GM12878 (cell line): ENCODE results near the gene LMCD1. TPM values are rescaled to one million over a fixed set of nuclear protein-coding genes. Genes with fewer than 3 reads are reported as not detected.

Experiments used
- ATAC-seq: fragments of 200-7000 bp; cut with Tn5 transposase; 3 replicates; pipeline ENCODE4 v1.9.1; 2020; ENCODE audit warnings: mild to moderate bottlenecking, moderate library complexity
- BruUV-seq: library from RNA; stranded (reverse); fragments of 400-500 nt; replicated peaks from 2 replicates; lab custom pipeline; 2021; lab: Mats Ljungman, UMichigan
- CTCF ChIA-PET: fragments of 300-600 bp; sonication (Branson Sonifier 250); formaldehyde crosslinking; extraction: SDS; loops from one replicate; lab custom pipeline; 2021; ENCODE audit warnings: inconsistent platforms; lab: Yijun Ruan, JAX
- POLR2A ChIA-PET: fragments of 350-600 bp; formaldehyde crosslinking; extraction: SDS; loops from one replicate; lab custom pipeline; 2021; ENCODE audit warnings: inconsistent platforms; lab: Charles Lee
- RAD21 ChIA-PET: fragments of 300-600 bp; sonication (Branson Sonifier 250); formaldehyde crosslinking; loops from one replicate; lab custom pipeline; 2023; ENCODE audit warnings: antibody characterized with exemption; ENCODE audit not compliant: unreplicated experiment; lab: Charles Lee
- SMC1A ChIA-PET: fragments of 300-600 bp; sonication (Branson Sonifier 250); formaldehyde crosslinking; loops from one replicate; lab custom pipeline; 2023; ENCODE audit not compliant: unreplicated experiment, uncharacterized antibody; lab: Charles Lee
- DNase-seq: peaks from one replicate; pipeline ENCODE4 v3.0.0-alpha.2; 2011; ENCODE audit warnings: low read depth, low spot score
- FAIRE-seq: peaks from 3 replicates; lab custom pipeline; 2011; peaks lifted over from hg19 to GRCh38; lab: Jason Lieb, UNC
- H2AFZ ChIP-seq: 2 replicates; pipeline ENCODE4 v1.6.0; 2011; ENCODE audit warnings: low read depth, low read length, control low read depth; ENCODE audit not compliant: control insufficient read depth
- H3K27ac ChIP-seq: 2 replicates; pipeline ENCODE4 v1.5.1; 2011; ENCODE audit warnings: control low read depth; ENCODE audit not compliant: control insufficient read depth, insufficient read depth
- H3K27me3 ChIP-seq, 2 experiments: replicated peaks in 1 of 2; 2 replicates each; pipeline versions ENCODE4 v1.6.0 to v1.6.1; 2011; ENCODE audit warnings: low read length in 1 of 2; ENCODE audit not compliant: control insufficient read depth in 2 of 2, insufficient read depth in 2 of 2
- H3K36me3 ChIP-seq, 2 experiments: 2 replicates each; pipeline ENCODE4 v1.5.1; 2011; ENCODE audit warnings: low read length in 1 of 2; ENCODE audit not compliant: control insufficient read depth in 2 of 2, insufficient read depth in 2 of 2
- H3K4me1 ChIP-seq: 2 replicates; pipeline ENCODE4 v1.6.1; 2011; ENCODE audit warnings: mild to moderate bottlenecking, low read length, moderate library complexity, mixed read lengths; ENCODE audit not compliant: control insufficient read depth, insufficient read depth
- H3K4me2 ChIP-seq: 2 replicates; pipeline ENCODE4 v1.6.0; 2011; ENCODE audit warnings: control low read depth; ENCODE audit not compliant: control insufficient read depth, insufficient read depth
- H3K4me3 ChIP-seq: fragments of 200-600 bp; sonication (generic); 2 replicates; pipeline ENCODE4 v1.5.1; 2016
- H3K79me2 ChIP-seq: 2 replicates; pipeline ENCODE4 v1.6.0; 2011; ENCODE audit warnings: low read length; ENCODE audit not compliant: control insufficient read depth, insufficient read depth
- H3K9ac ChIP-seq: 2 replicates; pipeline ENCODE4 v1.8.0; 2011; ENCODE audit warnings: low read length, control low read depth, mixed read lengths; ENCODE audit not compliant: control insufficient read depth, insufficient read depth
- H3K9me3 ChIP-seq: replicated peaks from 3 replicates; pipeline ENCODE4 v1.5.1; 2011; ENCODE audit warnings: mild to moderate bottlenecking, low read length; ENCODE audit not compliant: control insufficient read depth, insufficient read depth
- H4K20me1 ChIP-seq: 2 replicates; pipeline ENCODE4 v1.6.0; 2011; ENCODE audit not compliant: control insufficient read depth, insufficient read depth
- CBFB ChIP-seq: IDR thresholded peaks from 2 replicates; pipeline ENCODE4 v1.6.1; 2016; ENCODE audit warnings: antibody characterized with exemption, low read depth
- CEBPB ChIP-seq, 2 experiments: fragments of 150-350 bp in 1 of 2; IDR thresholded peaks; 2 replicates each; pipeline ENCODE4 v1.6.1; 2012 to 2014; ENCODE audit warnings: low read depth in 2 of 2, low read length in 2 of 2, borderline replicate concordance in 1 of 2, inconsistent platforms in 1 of 2
- CHD4 ChIP-seq: fragments of 200-600 bp; sonication (generic); IDR thresholded peaks from 2 replicates; pipeline ENCODE4 v1.6.1; 2016; ENCODE audit warnings: mild to moderate bottlenecking
- E4F1 ChIP-seq: fragments of 450-650 bp; IDR thresholded peaks from 2 replicates; pipeline ENCODE4 v1.6.1; 2018; ENCODE audit warnings: borderline replicate concordance, mild to moderate bottlenecking; ENCODE audit not compliant: partially characterized antibody
- EED ChIP-seq: sonication (generic); IDR thresholded peaks from 2 replicates; pipeline ENCODE4 v1.6.1; 2016; ENCODE audit warnings: antibody characterized with exemption, low read depth
- EZH2 ChIP-seq: IDR thresholded peaks from 2 replicates; pipeline ENCODE4 v1.6.1; 2012; ENCODE audit warnings: low read depth, mild to moderate bottlenecking, control low read depth, inconsistent platforms, low read length, borderline replicate concordance; ENCODE audit not compliant: control insufficient read depth
- HSF1 ChIP-seq: fragments of 150-350 bp; IDR thresholded peaks from 2 replicates; pipeline ENCODE4 v1.6.1; 2014; ENCODE audit warnings: mild to moderate bottlenecking, low read depth, low read length
- JUND ChIP-seq: IDR thresholded peaks from 2 replicates; pipeline ENCODE4 v1.6.1; 2012; ENCODE audit warnings: low read depth, mild to moderate bottlenecking, low read length, improper control_type of control experiment, moderate library complexity
- KLF5 ChIP-seq: fragments of 450-650 bp; IDR thresholded peaks from 2 replicates; pipeline ENCODE4 v1.6.1; 2014; ENCODE audit warnings: mild to moderate bottlenecking; ENCODE audit not compliant: partially characterized antibody
- MTA3 ChIP-seq: IDR thresholded peaks from 2 replicates; pipeline ENCODE4 v1.6.1; 2012; ENCODE audit warnings: low read length, inconsistent platforms, borderline replicate concordance
- MXI1 ChIP-seq: fragments of 150-350 bp; IDR thresholded peaks from 2 replicates; pipeline ENCODE4 v1.6.1; 2011; ENCODE audit warnings: low read depth, mild to moderate bottlenecking, inconsistent platforms, low read length, improper control_type of control experiment
- RCOR1 ChIP-seq: conservative IDR thresholded peaks from 2 replicates; pipeline ENCODE4 v1.6.1; 2012; ENCODE audit warnings: low read depth, low read length, improper control_type of control experiment
- SREBF2 ChIP-seq: IDR thresholded peaks from 2 replicates; pipeline ENCODE4 v1.6.1; 2012; ENCODE audit warnings: mild to moderate bottlenecking, low read length
- STAT1 ChIP-seq: fragments of 450-650 bp; conservative IDR thresholded peaks from 2 replicates; pipeline ENCODE4 v1.6.1; 2014; ENCODE audit warnings: antibody characterized with exemption, mild to moderate bottlenecking
- ZNF24 ChIP-seq: fragments of 450-650 bp; IDR thresholded peaks from 2 replicates; pipeline ENCODE4 v1.6.1; 2017; ENCODE audit warnings: antibody characterized with exemption, mild to moderate bottlenecking
- ZNF687 ChIP-seq: fragments of 450-650 bp; IDR thresholded peaks from 2 replicates; pipeline ENCODE4 v1.6.1; 2017; ENCODE audit warnings: mild to moderate bottlenecking, moderate library complexity
- ZZZ3 ChIP-seq: IDR thresholded peaks from 2 replicates; pipeline ENCODE4 v1.6.1; 2011; ENCODE audit warnings: low read depth; ENCODE audit not compliant: control insufficient read depth, insufficient read length
- WGBS: methylation state at CpG from one replicate; pipeline ENCODE4 v1.1.6; 2016; ENCODE audit warnings: low lambda C conversion rate; ENCODE audit not compliant: insufficient replicate concordance, insufficient coverage; ENCODE audit errors: missing lambda C conversion rate; 5-methylcytosine and 5-hydroxymethylcytosine counted together
- in situ Hi-C: fragments of 300-500 bp; cut with MboI; formaldehyde crosslinking; loops from 9 replicates; pipeline ENCODE4 v1.14.3; 2018; ENCODE audit warnings: mixed read lengths
- intact Hi-C: fragments of 100-400 bp; cut with micrococcal nuclease; formaldehyde crosslinking; loops from one replicate; pipeline ENCODE4 v1.14.2; 2022; ENCODE audit not compliant: unreplicated experiment
- polyA plus RNA-seq, 11 experiments: library from polyadenylated mRNA; depleted of rRNA in 4 of 11; unstranded in 6 of 11; stranded (reverse) in 5 of 11; fragments of >200 nt; fragmentation: Nextera tagmentation in 4 of 11; fragmentation: Illumina TruSeq in 1 of 11; extraction: Ambion mirVana in 4 of 11; extraction: Trizol in 1 of 11; gene quantifications; 1 replicate in 1 of 11; 2 replicates in 10 of 11; pipeline versions ENCODE4 v1.2.1 to v1.2.3, GENCODE V29; 2011 to 2016; ENCODE audit warnings: inconsistent platforms in 2 of 11, missing spikeins in 2 of 11, low read depth in 1 of 11
- total RNA-seq, 4 experiments: library from RNA; depleted of rRNA in 3 of 4; stranded (reverse); fragments of >200 nt in 3 of 4; fragmentation: Illumina TruSeq in 1 of 4; extraction: Trizol in 1 of 4; gene quantifications; 2 replicates each; pipeline versions ENCODE4 v1.2.1 to v1.2.3, GENCODE V29; 2013 to 2021

Gene LMCD1
- total and polyA plus RNA-seq, 10 of the 15 experiments (the other 5 are each of a cell fraction or from before 2014, with no cell fraction given): 0.27 to 6.4 (median 1.7) TPM

- TF ChIP-seq SREBF2 (no peak), ZNF24 (no peak), EZH2 (no peak), ZNF687 (no peak), E4F1 (no peak), KLF5 (no peak), ZZZ3 (no peak), CBFB (no peak), CEBPB (IDR thresholded peaks at IDR 0.05; ENCODE audit: borderline replicate concordance in 1 of 2, low read depth in 2 of 2, low read length in 2 of 2) (no peak), JUND (no peak), EED (no peak), MTA3 (no peak), HSF1 (no peak), STAT1 (no peak), CHD4 (no peak), RCOR1 (no peak), MXI1 (no peak)
- no peaks in the 10 kb centered on the region for H3K4me1 ChIP-seq
- ATAC-seq: no peak
- H3K27me3 ChIP-seq: no peaks in the 10 kb centered on the region
- CTCF ChIA-PET: interaction anchor here (1.4 kb wide), 1 partner anchor 69 kb away, joined by 4 read pairs; the partner anchor contains the start of gene LMCD1
- no peak overlapping the region for H3K9ac ChIP-seq
- no peak overlapping the region for H3K4me3 ChIP-seq
- no peaks in the 10 kb centered on the region for H3K36me3 ChIP-seq
- POLR2A ChIA-PET: no interaction called here
- in situ Hi-C loops: no loop called here
- intact Hi-C loops: no loop called here
- H3K9me3 ChIP-seq: no peaks in the 10 kb centered on the region
- no TSS peak for BruUV-seq
- no peak overlapping the region for H2AFZ ChIP-seq
- H3K4me2 ChIP-seq: no peak overlapping the region
- 57% methylated on average over 2 of the region's 3 CpGs for WGBS
- no peak overlapping the region for H3K27ac ChIP-seq
- no peaks in the 10 kb centered on the region for H4K20me1 ChIP-seq
- no peak for FAIRE-seq
- SMC1A ChIA-PET: no interaction called here
- no peaks in the 10 kb centered on the region for H3K79me2 ChIP-seq
- DNase-seq: no peak
- RAD21 ChIA-PET: no interaction called here
Measured at GRCh38 chr3:8571256-8571655, 69.6 kb downstream of the LMCD1 start.
